Calu3 (cell line): ENCODE results near the gene COQ2. TPM values are rescaled to one million over a fixed set of nuclear protein-coding genes. Genes with fewer than 3 reads are reported as not detected.

Experiments
- BruUV-seq: library from RNA; stranded (reverse); fragments of 400-500 nt; replicated peaks from 2 replicates; lab custom pipeline; 2021; lab: Mats Ljungman, UMichigan
- CTCF ChIA-PET: fragments of 300-600 bp; sonication (Branson Sonifier 250); formaldehyde crosslinking; loops from one replicate; lab custom pipeline; 2022; ENCODE audit warnings: antibody characterized with exemption; lab: Charles Lee
- DNase-seq: peaks from one replicate; pipeline ENCODE4 v3.0.0; 2022
- H3K27ac Mint-ChIP-seq: one replicate; pipeline ENCODE4 v1.8.0; 2022; ENCODE audit warnings: mixed read lengths; ENCODE audit not compliant: unreplicated experiment
- H3K27me3 Mint-ChIP-seq: one replicate; pipeline ENCODE4 v1.8.0; 2022; ENCODE audit warnings: mixed read lengths; ENCODE audit not compliant: unreplicated experiment
- H3K36me3 Mint-ChIP-seq: one replicate; pipeline ENCODE4 v1.8.0; 2022; ENCODE audit warnings: mild to moderate bottlenecking, moderate library complexity, mixed read lengths; ENCODE audit not compliant: insufficient read depth, unreplicated experiment
- H3K4me1 Mint-ChIP-seq: one replicate; pipeline ENCODE4 v1.8.0; 2022; ENCODE audit warnings: mild to moderate bottlenecking, low read depth, mixed read lengths; ENCODE audit not compliant: unreplicated experiment
- H3K4me3 Mint-ChIP-seq: one replicate; pipeline ENCODE4 v1.8.0; 2022; ENCODE audit warnings: mild to moderate bottlenecking, low read depth, moderate library complexity, mixed read lengths; ENCODE audit not compliant: unreplicated experiment
- H3K9me3 Mint-ChIP-seq: one replicate; pipeline ENCODE4 v1.8.0; 2022; ENCODE audit warnings: low read depth, mixed read lengths; ENCODE audit not compliant: unreplicated experiment
- intact Hi-C: fragments of 100-400 bp; cut with micrococcal nuclease; formaldehyde crosslinking; loops from one replicate; pipeline ENCODE4 v1.10.0; 2022; ENCODE audit not compliant: unreplicated experiment
- total RNA-seq: library from RNA; stranded (reverse); gene quantifications from 2 replicates; pipeline ENCODE4 v1.2.3, GENCODE V29; 2022
- TF ChIP-seq, protein P1 (sequence below): fragments of 200-600 bp; IDR thresholded peaks from one replicate; pipeline ENCODE4 v1.8.0; 2022; ENCODE audit warnings: antibody characterized with exemption; ENCODE audit not compliant: unreplicated experiment

COQ2 gene
- total RNA-seq, 1 experiment from 2014 or later, result 16.3 TPM

DNA sequence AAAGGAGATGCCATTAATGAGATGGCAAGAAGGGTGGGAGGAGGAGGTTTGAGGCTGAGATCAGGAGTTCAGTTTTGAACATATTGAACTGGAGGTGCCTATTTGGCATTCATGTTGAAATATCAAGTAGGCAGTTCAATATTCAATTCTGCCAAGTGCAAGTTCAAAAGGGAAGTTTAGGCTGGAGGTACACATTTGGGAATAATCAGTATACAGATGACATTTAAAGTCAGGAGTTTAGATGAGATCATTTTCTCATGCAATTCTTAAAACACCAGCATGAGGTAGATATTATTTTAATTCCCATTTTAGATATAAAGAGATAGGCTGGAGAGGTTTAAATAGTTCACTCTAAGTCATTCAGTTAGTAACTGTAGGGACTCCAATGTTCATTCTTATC is 26.1 kb downstream of the COQ2 start:
- no TSS peak for BruUV-seq
- peaks cover 13% of the 10 kb centered on the region for H3K4me1 Mint-ChIP-seq
- no peak overlapping the region for H3K4me3 Mint-ChIP-seq
- intact Hi-C loops, result loop anchor here (5.0 kb wide), 1 partner anchor 146 kb away; the partner anchor contains the start of gene PLAC8
- no peak for DNase-seq
- no peak overlapping the region for H3K27ac Mint-ChIP-seq
- TF ChIP-seq, protein P1, sequence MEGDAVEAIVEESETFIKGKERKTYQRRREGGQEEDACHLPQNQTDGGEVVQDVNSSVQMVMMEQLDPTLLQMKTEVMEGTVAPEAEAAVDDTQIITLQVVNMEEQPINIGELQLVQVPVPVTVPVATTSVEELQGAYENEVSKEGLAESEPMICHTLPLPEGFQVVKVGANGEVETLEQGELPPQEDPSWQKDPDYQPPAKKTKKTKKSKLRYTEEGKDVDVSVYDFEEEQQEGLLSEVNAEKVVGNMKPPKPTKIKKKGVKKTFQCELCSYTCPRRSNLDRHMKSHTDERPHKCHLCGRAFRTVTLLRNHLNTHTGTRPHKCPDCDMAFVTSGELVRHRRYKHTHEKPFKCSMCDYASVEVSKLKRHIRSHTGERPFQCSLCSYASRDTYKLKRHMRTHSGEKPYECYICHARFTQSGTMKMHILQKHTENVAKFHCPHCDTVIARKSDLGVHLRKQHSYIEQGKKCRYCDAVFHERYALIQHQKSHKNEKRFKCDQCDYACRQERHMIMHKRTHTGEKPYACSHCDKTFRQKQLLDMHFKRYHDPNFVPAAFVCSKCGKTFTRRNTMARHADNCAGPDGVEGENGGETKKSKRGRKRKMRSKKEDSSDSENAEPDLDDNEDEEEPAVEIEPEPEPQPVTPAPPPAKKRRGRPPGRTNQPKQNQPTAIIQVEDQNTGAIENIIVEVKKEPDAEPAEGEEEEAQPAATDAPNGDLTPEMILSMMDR, result no peak
- H3K36me3 Mint-ChIP-seq, result peaks cover 6% of the 10 kb centered on the region
- H3K27me3 Mint-ChIP-seq, result no peaks in the 10 kb centered on the region
- CTCF ChIA-PET, result no interaction called here
- no peaks in the 10 kb centered on the region for H3K9me3 Mint-ChIP-seq

DNA sequence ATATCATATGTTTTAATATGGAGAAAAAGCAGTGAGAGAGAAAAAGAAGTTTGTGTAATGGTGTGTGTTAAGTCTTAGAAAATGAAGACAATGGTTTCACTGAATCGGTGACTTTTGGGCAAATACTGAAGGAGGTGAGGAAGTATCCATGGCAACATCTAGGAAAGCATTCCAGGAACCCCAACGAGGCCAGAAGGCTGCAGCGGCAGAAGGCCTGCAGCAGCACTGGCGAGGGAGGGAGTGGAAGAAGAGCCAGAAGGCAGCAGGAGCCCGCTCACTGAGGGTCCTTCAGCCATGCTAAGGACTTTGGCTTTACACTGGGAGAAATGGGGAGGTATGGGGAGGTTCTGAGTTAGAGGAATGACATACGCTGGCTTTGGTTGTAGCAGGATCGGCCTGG is 26.8 kb downstream of the COQ2 start:
- Mint-ChIP-seq H3K4me1 (peaks cover 13% of the 10 kb centered on the region), H3K36me3 (peaks cover 6% of the 10 kb centered on the region), H3K27ac (no peak overlapping the region), H3K4me3 (no peak overlapping the region), H3K27me3 (no peaks in the 10 kb centered on the region), H3K9me3 (no peaks in the 10 kb centered on the region)
- CTCF ChIA-PET, result no interaction called here
- TF ChIP-seq, protein P1, result no peak
- no peak for DNase-seq
- no TSS peak for BruUV-seq
- intact Hi-C loops, result loop anchor here (5.0 kb wide), 1 partner anchor 146 kb away; the partner anchor contains the start of gene PLAC8

DNA sequence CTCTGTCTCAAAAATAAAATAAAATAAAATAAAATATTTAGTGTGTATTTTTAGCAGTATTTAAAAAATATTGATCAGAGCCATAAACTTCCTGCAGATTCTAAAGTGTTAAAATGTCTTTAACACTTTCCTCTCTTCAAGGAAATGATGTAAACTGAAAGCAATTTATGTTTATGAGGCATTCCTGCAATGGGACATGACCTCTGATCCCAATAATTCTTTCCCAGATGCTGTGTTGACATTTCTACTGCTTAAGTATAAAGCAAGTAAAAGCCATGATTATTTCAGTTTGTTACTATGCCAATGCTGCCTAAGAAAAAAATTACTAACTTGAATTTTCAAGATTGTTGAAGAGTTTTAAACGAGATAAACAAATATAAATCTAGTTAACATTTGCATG is 29.0 kb downstream of the COQ2 start:
- Mint-ChIP-seq H3K4me3 (no peak overlapping the region), H3K27me3 (no peaks in the 10 kb centered on the region), H3K27ac (no peak overlapping the region), H3K9me3 (no peaks in the 10 kb centered on the region), H3K4me1 (peaks cover 13% of the 10 kb centered on the region), H3K36me3 (peaks cover 6% of the 10 kb centered on the region)
- no peak for DNase-seq
- CTCF ChIA-PET, result no interaction called here
- TF ChIP-seq, protein P1, result no peak
- intact Hi-C loops, result loop anchor here (5.0 kb wide), 1 partner anchor 143 kb away; the partner anchor contains the start of gene PLAC8
- BruUV-seq, result no TSS peak

DNA sequence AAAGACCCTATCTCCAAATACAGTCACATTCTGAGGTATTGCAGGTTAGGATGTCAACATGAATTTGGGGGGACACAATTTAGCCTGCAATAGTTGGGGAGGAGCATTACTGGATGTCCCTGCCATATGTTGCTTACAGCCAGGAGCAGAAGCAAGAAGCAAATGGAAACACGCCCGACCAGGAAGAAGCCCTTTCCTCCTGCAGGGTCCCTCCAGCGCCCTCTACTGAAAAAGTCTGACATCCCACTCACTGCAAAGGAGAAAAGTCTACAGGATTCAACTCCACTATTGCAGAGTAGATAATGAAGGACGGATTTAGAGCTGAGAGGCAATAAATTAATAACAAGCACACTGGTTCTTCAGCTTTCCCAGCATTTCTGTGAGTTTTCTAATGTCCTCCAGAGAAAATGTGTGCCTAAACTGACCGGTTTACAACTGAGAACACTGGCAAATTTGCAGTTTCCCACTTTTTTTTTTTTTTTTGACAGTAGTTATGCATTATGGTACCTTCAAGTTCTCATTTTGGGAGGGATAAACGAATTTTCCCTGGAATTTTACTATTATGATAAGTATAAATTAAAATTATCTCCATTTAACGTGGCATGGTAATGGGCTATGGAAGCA is 31.7 kb downstream of the COQ2 start:
- TF ChIP-seq, protein P1, result peak; percentile 34
- Mint-ChIP-seq H3K27me3 (no peaks in the 10 kb centered on the region), H3K27ac (no peak overlapping the region), H3K4me1 (peaks cover 7% of the 10 kb centered on the region), H3K9me3 (no peaks in the 10 kb centered on the region), H3K36me3 (peaks cover 6% of the 10 kb centered on the region), H3K4me3 (no peak overlapping the region)
- intact Hi-C loops, result loop anchor here (2.0 kb wide), 1 partner anchor 178 kb away; no protein-coding TSS in a partner anchor
- no TSS peak for BruUV-seq
- CTCF ChIA-PET, result no interaction called here
- peak; percentile 69 for DNase-seq
